Panc1 (cell line): ENCODE measurements around the gene NAGK. TPM values are rescaled to one million over a fixed set of nuclear protein-coding genes. Genes with fewer than 3 reads are reported as not detected.
"Not testable (repeated sequence)": the region's sequence is repeated elsewhere in the genome, so short reads cannot be mapped to it uniquely, and the experiment has no call there.

Source experiments
- ATAC-seq: fragments of 200-7000 bp; cut with Tn5 transposase; 2 replicates; pipeline ENCODE4 v1.9.1; 2020; ENCODE audit warnings: mild to moderate bottlenecking, moderate library complexity
- Bru-seq: library from RNA; stranded (reverse); fragments of 400-500 nt; gene quantifications from one replicate; lab custom pipeline; 2021; lab: Mats Ljungman, UMichigan
- BruChase-seq, 2 experiments: library from RNA; stranded (reverse); fragments of 400-500 nt; gene quantifications; one replicate each; lab custom pipeline; 2021; lab: Mats Ljungman, UMichigan
- BruUV-seq: library from RNA; stranded (reverse); fragments of 400-500 nt; replicated peaks from 2 replicates; lab custom pipeline; 2021; lab: Mats Ljungman, UMichigan
- CTCF ChIA-PET: fragments of 300-600 bp; sonication (Branson Sonifier 250); formaldehyde crosslinking; loops from one replicate; lab custom pipeline; 2022; ENCODE audit warnings: antibody characterized with exemption; lab: Charles Lee
- POLR2A ChIA-PET: fragments of 300-600 bp; sonication (Branson Sonifier 250); formaldehyde crosslinking; loops from one replicate; lab custom pipeline; 2022; ENCODE audit warnings: antibody characterized with exemption; lab: Charles Lee
- DNase-seq: peaks from one replicate; pipeline ENCODE4 v3.0.0-alpha.2; 2010; ENCODE audit warnings: low read depth, low spot score
- H3K27ac ChIP-seq: 2 replicates; pipeline ENCODE4 v1.5.1; 2011; ENCODE audit warnings: mild to moderate bottlenecking, low read length, inconsistent platforms
- H3K27me3 ChIP-seq: fragments of 200-500 bp; sonication (Bioruptor generic); 2 replicates; pipeline ENCODE4 v1.6.0; 2014; ENCODE audit warnings: low read length, inconsistent platforms; ENCODE audit not compliant: control insufficient read depth, insufficient read depth
- H3K36me3 ChIP-seq: fragments of 200-500 bp; sonication (Bioruptor generic); 2 replicates; pipeline ENCODE4 v1.5.1; 2014; ENCODE audit warnings: inconsistent platforms, mild to moderate bottlenecking, low read length, moderate library complexity; ENCODE audit not compliant: control insufficient read depth, insufficient read depth
- H3K4me1 ChIP-seq: 2 replicates; pipeline ENCODE4 v1.5.1; 2011; ENCODE audit warnings: inconsistent platforms, mild to moderate bottlenecking, low read length, moderate library complexity; ENCODE audit not compliant: control insufficient read depth, insufficient read depth
- H3K4me3 ChIP-seq, 2 experiments: 2 replicates each; pipeline ENCODE4 v1.5.1; 2011 to 2012; ENCODE audit warnings: low read depth in 2 of 2, low read length in 2 of 2, mild to moderate bottlenecking in 2 of 2, inconsistent platforms in 1 of 2, moderate library complexity in 1 of 2
- H3K9me3 ChIP-seq: fragments of 200-500 bp; sonication (Bioruptor generic); 2 replicates; pipeline ENCODE4 v1.5.1; 2014; ENCODE audit warnings: low read depth, mild to moderate bottlenecking, inconsistent platforms, low read length, moderate library complexity; ENCODE audit not compliant: control insufficient read depth, insufficient read depth
- POLR2AphosphoS5 ChIP-seq: IDR thresholded peaks from 2 replicates; pipeline ENCODE4 v1.6.1; 2012; ENCODE audit warnings: mild to moderate bottlenecking, low read depth, low read length, moderate library complexity
- SIN3A ChIP-seq: IDR thresholded peaks from 2 replicates; pipeline ENCODE4 v1.6.1; 2012; ENCODE audit warnings: low read depth, mild to moderate bottlenecking, low read length, moderate library complexity, borderline replicate concordance; ENCODE audit not compliant: insufficient read depth
- in situ Hi-C: cut with HindIII; loops from 2 replicates; pipeline ENCODE4 v1.10.0; 2016; ENCODE audit warnings: low sequenced_read_pairs, low pct_unique_long_range_greater_than_20kb
- intact Hi-C: fragments of 100-400 bp; cut with micrococcal nuclease; formaldehyde crosslinking; loops from one replicate; pipeline ENCODE4 v1.10.0; 2022; ENCODE audit not compliant: unreplicated experiment
- long read RNA-seq: library from polyadenylated mRNA; unstranded; transcript quantifications from one replicate; pipeline ENCODE4 v2.0.0, GENCODE V29; 2021; ENCODE audit not compliant: unreplicated experiment
- polyA plus RNA-seq: library from polyadenylated mRNA; unstranded; fragments of >200 nt; gene quantifications from one replicate; pipeline ENCODE4 v1.2.1, GENCODE V29; 2012; ENCODE audit warnings: missing spikeins; ENCODE audit not compliant: insufficient read length
- total RNA-seq: library from RNA; stranded (reverse); gene quantifications from one replicate; pipeline ENCODE4 v1.2.1, GENCODE V29; 2021; ENCODE audit not compliant: unreplicated experiment
- TF ChIP-seq, protein P1 (sequence below): fragments of 450-650 bp; IDR thresholded peaks from 2 replicates; pipeline ENCODE4 v1.5.1; 2017; ENCODE audit warnings: mild to moderate bottlenecking

Gene NAGK
- total RNA-seq (80.2 TPM), Bru-seq, nascent RNA (percentile 74 among the genes with signal in this experiment), BruChase-seq, experiment 1, labeled RNA remaining after a 2-hour chase (percentile 91 among the genes with signal in this experiment), BruChase-seq, experiment 2, labeled RNA remaining after a 6-hour chase (percentile 82 among the genes with signal in this experiment)
- 79.9 TPM for polyA plus RNA-seq
- long read RNA-seq, transcript NAGK-229 (10 exons, 1,801 nt) = major isoform, 30 of 58 reads
- long read RNA-seq, transcript NAGK-202 (9 exons, 2,343 nt) = minor isoform, 8 of 58 reads
- long read RNA-seq, partial matches to known transcripts = 2 of 58 reads
- long read RNA-seq, other reads (novel, unspliced or antisense) = 12 of 58 reads

- intact Hi-C loops = no loop called here
- CTCF ChIA-PET = interaction anchor here (0.6 kb wide), 1 partner anchor 120 kb away, joined by 4 read pairs; no protein-coding TSS in a partner anchor
- H3K36me3 ChIP-seq = no peaks in the 10 kb centered on the region; the same call in 1 of the 2 replicates
- no TSS peak for BruUV-seq
- DNase-seq (peak; percentile 90), ATAC-seq (peak; percentile 97)
- in situ Hi-C loops = no loop called here
- H3K4me1 ChIP-seq = peaks cover 14% of the 10 kb centered on the region
- TF ChIP-seq POLR2AphosphoS5 (peak; percentile 99), SIN3A (peak; percentile 99)
- TF ChIP-seq, protein P1, sequence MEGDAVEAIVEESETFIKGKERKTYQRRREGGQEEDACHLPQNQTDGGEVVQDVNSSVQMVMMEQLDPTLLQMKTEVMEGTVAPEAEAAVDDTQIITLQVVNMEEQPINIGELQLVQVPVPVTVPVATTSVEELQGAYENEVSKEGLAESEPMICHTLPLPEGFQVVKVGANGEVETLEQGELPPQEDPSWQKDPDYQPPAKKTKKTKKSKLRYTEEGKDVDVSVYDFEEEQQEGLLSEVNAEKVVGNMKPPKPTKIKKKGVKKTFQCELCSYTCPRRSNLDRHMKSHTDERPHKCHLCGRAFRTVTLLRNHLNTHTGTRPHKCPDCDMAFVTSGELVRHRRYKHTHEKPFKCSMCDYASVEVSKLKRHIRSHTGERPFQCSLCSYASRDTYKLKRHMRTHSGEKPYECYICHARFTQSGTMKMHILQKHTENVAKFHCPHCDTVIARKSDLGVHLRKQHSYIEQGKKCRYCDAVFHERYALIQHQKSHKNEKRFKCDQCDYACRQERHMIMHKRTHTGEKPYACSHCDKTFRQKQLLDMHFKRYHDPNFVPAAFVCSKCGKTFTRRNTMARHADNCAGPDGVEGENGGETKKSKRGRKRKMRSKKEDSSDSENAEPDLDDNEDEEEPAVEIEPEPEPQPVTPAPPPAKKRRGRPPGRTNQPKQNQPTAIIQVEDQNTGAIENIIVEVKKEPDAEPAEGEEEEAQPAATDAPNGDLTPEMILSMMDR = no peak; the same call in 1 of the 2 replicates
- no peaks in the 10 kb centered on the region; the same call in 1 of the 2 replicates for H3K27me3 ChIP-seq
- no peaks in the 10 kb centered on the region for H3K9me3 ChIP-seq
- POLR2A ChIA-PET = no interaction called here
- peak within 1 kb of the TSS; percentile 94 for H3K27ac ChIP-seq
- H3K4me3 ChIP-seq = peak within 1 kb of the TSS; percentile 81
These were observed at the start of gene NAGK for GRCh38 chr2:71068218-71069035. Gene NAGK, plus strand, starts transcription at chr2:71068648. Its CDS starts 36 bp downstream, at chr2:71068684.

DNA sequence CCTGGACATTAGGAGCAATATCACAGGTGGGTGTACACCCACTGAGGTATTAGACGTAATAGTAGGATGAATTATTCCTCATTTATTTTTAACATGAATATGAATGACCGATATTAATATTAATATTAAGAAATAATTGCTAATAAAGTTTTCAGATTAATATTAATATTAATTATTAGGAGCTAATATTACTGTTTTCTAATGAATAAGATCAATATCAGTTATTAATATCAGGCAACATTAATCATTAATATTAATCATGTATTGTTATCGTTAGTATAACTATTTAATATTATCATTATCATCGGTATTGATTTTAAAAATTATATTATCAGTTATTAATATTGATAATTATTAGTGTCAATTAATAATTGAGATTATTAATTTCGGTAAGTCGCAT is 48.5 kb upstream of the NAGK start:
- H3K36me3 ChIP-seq, H3K9me3 ChIP-seq, POLR2A ChIA-PET, CTCF ChIA-PET, BruUV-seq, ATAC-seq, intact Hi-C loops, in situ Hi-C loops, DNase-seq, H3K27ac ChIP-seq, H3K27me3 ChIP-seq, H3K4me1 ChIP-seq, H3K4me3 ChIP-seq: not testable (repeated sequence)

- POLR2A ChIA-PET, H3K27ac ChIP-seq, BruUV-seq, H3K9me3 ChIP-seq, H3K4me3 ChIP-seq, CTCF ChIA-PET, H3K36me3 ChIP-seq, DNase-seq, intact Hi-C loops, ATAC-seq, H3K27me3 ChIP-seq, in situ Hi-C loops, H3K4me1 ChIP-seq: not testable (repeated sequence)
These were observed 47.1 kb upstream of the NAGK start for GRCh38 chr2:71021394-71021793.
